HepG2 (cell line): ENCODE measurements around the gene NAMPT. TPM values are rescaled to one million over a fixed set of nuclear protein-coding genes. Genes with fewer than 3 reads are reported as not detected.

Experiments
- ATAC-seq: fragments of 200-7000 bp; cut with Tn5 transposase; 3 replicates; pipeline ENCODE4 v1.9.1; 2020; ENCODE audit warnings: mild to moderate bottlenecking, moderate library complexity
- BruUV-seq: library from RNA; stranded (reverse); fragments of 400-500 nt; replicated peaks from 2 replicates; lab custom pipeline; 2021; lab: Mats Ljungman, UMichigan
- CTCF ChIA-PET: fragments of 300-600 bp; formaldehyde crosslinking; extraction: SDS; loops from one replicate; lab custom pipeline; 2021; ENCODE audit warnings: low total read pairs, inconsistent platforms, low intra/inter-chr PET ratio; lab: Yijun Ruan, JAX
- POLR2A ChIA-PET: fragments of 350-600 bp; sonication (Branson Sonifier 250); formaldehyde crosslinking; loops from one replicate; lab custom pipeline; 2020; ENCODE audit warnings: antibody characterized with exemption, inconsistent platforms; lab: Yijun Ruan, JAX
- DNase-seq: peaks from one replicate; pipeline ENCODE4 v3.0.0-alpha.2; 2015; ENCODE audit warnings: low spot score
- FAIRE-seq: peaks from 3 replicates; lab custom pipeline; 2011; peaks lifted over from hg19 to GRCh38; lab: Jason Lieb, UNC
- H2AFZ ChIP-seq: one replicate; pipeline ENCODE4 v1.6.1; 2011; ENCODE audit warnings: low read length, inconsistent platforms
- H3K27ac ChIP-seq: fragments of 300-600 bp; 3 replicates; pipeline ENCODE4 v1.8.0; 2011; ENCODE audit warnings: mixed run types, mild to moderate bottlenecking, mixed read lengths, low read length, inconsistent platforms; ENCODE audit not compliant: insufficient read depth; ENCODE audit errors: extremely low read length
- H3K27me3 ChIP-seq, 2 experiments: fragments of 200-600 bp in 1 of 2; 2 replicates in 1 of 2; 3 replicates in 1 of 2; pipeline versions ENCODE4 v1.6.0 to v1.8.0; 2011; ENCODE audit warnings: low read length in 2 of 2, mild to moderate bottlenecking in 2 of 2, moderate library complexity in 2 of 2, inconsistent platforms in 1 of 2; ENCODE audit not compliant: insufficient read depth in 2 of 2, control insufficient read depth in 1 of 2
- H3K36me3 ChIP-seq, 2 experiments: fragments of 200-600 bp in 1 of 2; replicated peaks in 1 of 2; 2 replicates in 1 of 2; 3 replicates in 1 of 2; pipeline versions ENCODE4 v1.5.1 to v1.8.0; 2011; ENCODE audit warnings: low read length in 2 of 2, inconsistent platforms in 1 of 2; ENCODE audit not compliant: insufficient read depth in 2 of 2, control insufficient read depth in 1 of 2
- H3K4me1 ChIP-seq: 2 replicates; pipeline ENCODE4 v1.5.1; 2012; ENCODE audit warnings: low read length, inconsistent platforms; ENCODE audit not compliant: insufficient read depth
- H3K4me2 ChIP-seq: 2 replicates; pipeline ENCODE4 v1.6.0; 2011; ENCODE audit warnings: low read depth, low read length, inconsistent platforms
- H3K4me3 ChIP-seq, 3 experiments: fragments of 200-600 bp in 1 of 3; sonication (generic), shearing (Covaris generic) in 1 of 3; replicated peaks in 1 of 3; 2 replicates each; pipeline ENCODE4 v1.5.1; 2011 to 2016; ENCODE audit warnings: low read length in 3 of 3, inconsistent platforms in 2 of 3, low read depth in 2 of 3, mild to moderate bottlenecking in 2 of 3, control low read depth in 1 of 3, mixed read lengths in 1 of 3; ENCODE audit not compliant: insufficient read depth in 1 of 3
- H3K79me2 ChIP-seq: one replicate; pipeline ENCODE4 v1.6.1; 2011; ENCODE audit warnings: low read length, inconsistent platforms; ENCODE audit not compliant: insufficient read depth
- H3K9ac ChIP-seq: 2 replicates; pipeline ENCODE4 v1.6.0; 2011; ENCODE audit warnings: mild to moderate bottlenecking, low read depth, low read length, inconsistent platforms; ENCODE audit not compliant: insufficient read depth
- H3K9me3 ChIP-seq: 2 replicates; pipeline ENCODE4 v1.5.1; 2012; ENCODE audit warnings: mild to moderate bottlenecking, low read length
- H4K20me1 ChIP-seq: 2 replicates; pipeline ENCODE4 v1.6.0; 2011; ENCODE audit warnings: inconsistent platforms, mild to moderate bottlenecking, low read length, moderate library complexity; ENCODE audit not compliant: insufficient read depth
- BCL3 ChIP-seq: sonication (generic); formaldehyde crosslinking; IDR thresholded peaks from 2 replicates; pipeline ENCODE4 v1.5.1; 2020; ENCODE audit warnings: mild to moderate bottlenecking, missing genetic modification reagents, moderate library complexity
- KDM2A ChIP-seq: sonication (generic); formaldehyde crosslinking; IDR thresholded peaks from 2 replicates; pipeline ENCODE4 v1.4.0; 2020; ENCODE audit warnings: low read depth, missing genetic modification reagents, borderline replicate concordance
- NCOA1 ChIP-seq: sonication (generic); formaldehyde crosslinking; IDR thresholded peaks from 2 replicates; pipeline ENCODE4 v1.9.0; 2021; ENCODE audit warnings: missing genetic modification reagents
- SOX5 ChIP-seq: IDR thresholded peaks from 2 replicates; pipeline ENCODE4 v1.6.1; 2016; ENCODE audit warnings: borderline replicate concordance
- ZNF160 ChIP-seq: sonication (generic); formaldehyde crosslinking; IDR thresholded peaks from 2 replicates; pipeline ENCODE4 v1.8.0; 2022; ENCODE audit warnings: mild to moderate bottlenecking, inconsistent platforms, missing genetic modification reagents
- ZNF276 ChIP-seq: sonication (generic); formaldehyde crosslinking; IDR thresholded peaks from 2 replicates; pipeline ENCODE4 v1.4.0; 2020; ENCODE audit warnings: mild to moderate bottlenecking, low read depth, missing genetic modification reagents
- WGBS: methylation state at CpG from one replicate; pipeline ENCODE4 v1.1.6; 2017; ENCODE audit warnings: low lambda C conversion rate; 5-methylcytosine and 5-hydroxymethylcytosine counted together
- in situ Hi-C: cut with HindIII; loops from 2 replicates; pipeline ENCODE4 v1.10.0; 2017; ENCODE audit warnings: low pct_unique_long_range_greater_than_20kb; ENCODE audit not compliant: extremely low pct_ligation_motif_present
- intact Hi-C: fragments of 100-400 bp; cut with micrococcal nuclease; formaldehyde crosslinking; loops from one replicate; pipeline ENCODE4 v1.10.0; 2022; ENCODE audit not compliant: unreplicated experiment
- polyA plus RNA-seq, 8 experiments: library from polyadenylated mRNA; depleted of rRNA in 3 of 8; stranded (reverse) in 7 of 8; unstranded in 1 of 8; fragments of >200 nt; fragmentation: Illumina TruSeq in 4 of 8; extraction: Trizol in 4 of 8; gene quantifications; 2 replicates each; pipeline versions ENCODE4 v1.2.1 to v1.2.3, GENCODE V29; 2011 to 2016; ENCODE audit warnings: low read depth in 4 of 8, missing spikeins in 1 of 8, mixed read lengths in 1 of 8; ENCODE audit not compliant: insufficient read depth in 1 of 8
- total RNA-seq, 5 experiments: library from RNA; depleted of rRNA; stranded (reverse); fragments of >200 nt; fragmentation: Illumina TruSeq; extraction: Trizol; gene quantifications; 2 replicates each; pipeline ENCODE4 v1.2.3, GENCODE V29; 2016; ENCODE audit warnings: low read depth in 1 of 5

Gene NAMPT
- total and polyA plus RNA-seq, 2 of the 13 experiments (the other 11 are each of a cell fraction or from before 2014, with no cell fraction given), result 15.8 to 67.7 TPM

GRCh38 chr7:106312906-106313305, 28.1 kb upstream of the NAMPT start:
- Histone ChIP-seq H3K27ac (no peak overlapping the region), H3K4me2 (no peak overlapping the region), H3K27me3 (no peaks in the 10 kb centered on the region; a peak in 1 of 5 replicates), H3K36me3 (no peaks in the 10 kb centered on the region), H4K20me1 (no peaks in the 10 kb centered on the region), H3K4me1 (0 out of 2 replicates have a peak, but pooled peaks cover 8% of the 10 kb centered on the region), H3K9me3 (no peaks in the 10 kb centered on the region), H3K9ac (no peak overlapping the region), H3K79me2 (no peaks in the 10 kb centered on the region), H3K4me3 (no peak overlapping the region), H2AFZ (no peak overlapping the region)
- ATAC-seq (no peak), FAIRE-seq (no peak), DNase-seq (no peak)
- in situ Hi-C loops, result no loop called here
- ChIA-PET CTCF (no interaction called here), POLR2A (no interaction called here)
- TF ChIP-seq BCL3 (CRISPR knock-in tag) (no peak), ZNF276 (CRISPR knock-in tag) (no peak), ZNF160 (CRISPR knock-in tag) (no peak), KDM2A (CRISPR knock-in tag) (no peak), SOX5 (CRISPR knock-in tag) (no peak), NCOA1 (CRISPR knock-in tag) (no peak)
- intact Hi-C loops, result no loop called here
- WGBS, result 3% methylated on average over 2 of the region's 2 CpGs
- no TSS peak for BruUV-seq
